ENCODE data around the gene TRA2A. TPM values are rescaled to one million over a fixed set of nuclear protein-coding genes. Genes with fewer than 3 reads are reported as not detected.

TRA2A gene
- total and polyA plus RNA-seq, 2 of the 13 experiments (the other 11 are each of a cell fraction or from before 2014, with no cell fraction given) = 39.1 to 41.6 TPM

GRCh38 chr7:23531794-23532489 is at the start of gene TRA2A (continued):
- TF ChIP-seq ZNF510 (CRISPR knock-in tag; IDR thresholded peaks at IDR 0.05; ENCODE audit: low read depth) (no peak), FOXM1 (CRISPR knock-in tag; IDR thresholded peaks at IDR 0.05) (no peak), PCBP2 (optimal IDR thresholded peaks at IDR 0.05; ENCODE audit: low read depth, low read length, poor library complexity, severe bottlenecking) (no peak), ZSCAN29 (CRISPR knock-in tag; conservative IDR thresholded peaks at IDR 0.05) (no peak), MTA1 (CRISPR knock-in tag; IDR thresholded peaks at IDR 0.05; ENCODE audit: borderline replicate concordance) (no peak), PAWR (CRISPR knock-in tag; IDR thresholded peaks at IDR 0.05; ENCODE audit: borderline replicate concordance) (no peak), MEF2D (CRISPR knock-in tag; IDR thresholded peaks at IDR 0.05) (peak; percentile 81; the same call in 1 of the 2 replicates), ZNF713 (CRISPR knock-in tag; IDR thresholded peaks at IDR 0.05) (no peak), KMT2A (CRISPR knock-in tag; IDR thresholded peaks at IDR 0.05) (peak; percentile 65; the same call in 1 of the 2 replicates), ZNF251 (CRISPR knock-in tag; IDR thresholded peaks at IDR 0.05) (no peak), MBNL3 (CRISPR knock-in tag; conservative IDR thresholded peaks at IDR 0.05) (no peak), ATF7-NPFF (CRISPR knock-in tag; IDR thresholded peaks at IDR 0.05; ENCODE audit: low read depth) (peak; percentile 63), SMAD3 (CRISPR knock-in tag; IDR thresholded peaks at IDR 0.05) (peak; percentile 85; the same call in 1 of the 2 replicates), FOXK1 (CRISPR knock-in tag; IDR thresholded peaks at IDR 0.05; ENCODE audit: borderline replicate concordance, low read depth) (peak; percentile 78), HNF4A (CRISPR knock-in tag; IDR thresholded peaks at IDR 0.05) (no peak), ZMAT3 (CRISPR knock-in tag; conservative IDR thresholded peaks at IDR 0.05) (peak; percentile 77)
- TF ChIP-seq, protein P1, sequence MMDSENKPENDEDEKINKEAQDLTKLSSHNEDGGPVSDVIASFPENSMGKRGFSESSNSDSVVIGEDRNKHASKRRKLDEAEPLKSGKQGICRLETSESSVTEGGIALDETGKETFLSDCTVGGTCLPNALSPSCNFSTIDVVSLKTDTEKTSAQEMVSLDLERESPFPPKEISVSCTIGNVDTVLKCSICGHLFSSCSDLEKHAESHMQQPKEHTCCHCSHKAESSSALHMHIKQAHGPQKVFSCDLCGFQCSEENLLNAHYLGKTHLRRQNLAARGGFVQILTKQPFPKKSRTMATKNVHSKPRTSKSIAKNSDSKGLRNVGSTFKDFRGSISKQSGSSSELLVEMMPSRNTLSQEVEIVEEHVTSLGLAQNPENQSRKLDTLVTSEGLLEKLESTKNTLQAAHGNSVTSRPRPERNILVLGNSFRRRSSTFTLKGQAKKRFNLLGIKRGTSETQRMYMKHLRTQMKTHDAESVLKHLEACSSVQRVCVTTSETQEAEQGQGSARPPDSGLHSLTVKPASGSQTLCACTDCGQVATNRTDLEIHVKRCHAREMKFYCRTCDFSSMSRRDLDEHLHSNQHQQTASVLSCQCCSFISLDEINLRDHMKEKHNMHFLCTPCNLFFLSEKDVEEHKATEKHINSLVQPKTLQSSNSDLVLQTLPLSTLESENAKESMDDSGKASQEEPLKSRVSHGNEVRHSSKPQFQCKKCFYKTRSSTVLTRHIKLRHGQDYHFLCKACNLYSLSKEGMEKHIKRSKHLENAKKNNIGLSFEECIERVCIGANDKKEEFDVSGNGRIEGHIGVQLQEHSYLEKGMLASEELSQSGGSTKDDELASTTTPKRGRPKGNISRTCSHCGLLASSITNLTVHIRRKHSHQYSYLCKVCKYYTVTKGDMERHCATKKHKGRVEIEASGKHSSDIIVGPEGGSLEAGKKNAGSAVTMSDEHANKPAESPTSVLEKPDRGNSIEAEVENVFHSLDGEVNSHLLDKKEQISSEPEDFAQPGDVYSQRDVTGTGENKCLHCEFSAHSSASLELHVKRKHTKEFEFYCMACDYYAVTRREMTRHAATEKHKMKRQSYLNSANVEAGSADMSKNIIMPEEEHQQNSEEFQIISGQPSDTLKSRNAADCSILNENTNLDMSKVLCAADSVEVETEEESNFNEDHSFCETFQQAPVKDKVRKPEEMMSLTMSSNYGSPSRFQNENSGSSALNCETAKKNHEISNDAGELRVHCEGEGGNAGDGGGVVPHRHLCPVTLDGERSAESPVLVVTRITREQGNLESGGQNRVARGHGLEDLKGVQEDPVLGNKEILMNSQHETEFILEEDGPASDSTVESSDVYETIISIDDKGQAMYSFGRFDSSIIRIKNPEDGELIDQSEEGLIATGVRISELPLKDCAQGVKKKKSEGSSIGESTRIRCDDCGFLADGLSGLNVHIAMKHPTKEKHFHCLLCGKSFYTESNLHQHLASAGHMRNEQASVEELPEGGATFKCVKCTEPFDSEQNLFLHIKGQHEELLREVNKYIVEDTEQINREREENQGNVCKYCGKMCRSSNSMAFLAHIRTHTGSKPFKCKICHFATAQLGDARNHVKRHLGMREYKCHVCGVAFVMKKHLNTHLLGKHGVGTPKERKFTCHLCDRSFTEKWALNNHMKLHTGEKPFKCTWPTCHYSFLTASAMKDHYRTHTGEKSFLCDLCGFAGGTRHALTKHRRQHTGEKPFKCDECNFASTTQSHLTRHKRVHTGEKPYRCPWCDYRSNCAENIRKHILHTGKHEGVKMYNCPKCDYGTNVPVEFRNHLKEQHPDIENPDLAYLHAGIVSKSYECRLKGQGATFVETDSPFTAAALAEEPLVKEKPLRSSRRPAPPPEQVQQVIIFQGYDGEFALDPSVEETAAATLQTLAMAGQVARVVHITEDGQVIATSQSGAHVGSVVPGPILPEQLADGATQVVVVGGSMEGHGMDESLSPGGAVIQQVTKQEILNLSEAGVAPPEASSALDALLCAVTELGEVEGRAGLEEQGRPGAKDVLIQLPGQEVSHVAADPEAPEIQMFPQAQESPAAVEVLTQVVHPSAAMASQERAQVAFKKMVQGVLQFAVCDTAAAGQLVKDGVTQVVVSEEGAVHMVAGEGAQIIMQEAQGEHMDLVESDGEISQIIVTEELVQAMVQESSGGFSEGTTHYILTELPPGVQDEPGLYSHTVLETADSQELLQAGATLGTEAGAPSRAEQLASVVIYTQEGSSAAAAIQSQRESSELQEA (CRISPR knock-in tag; IDR thresholded peaks at IDR 0.05; ENCODE audit: not compliant biosample characterization) = peak; percentile 8
- TF ChIP-seq, protein P2, sequence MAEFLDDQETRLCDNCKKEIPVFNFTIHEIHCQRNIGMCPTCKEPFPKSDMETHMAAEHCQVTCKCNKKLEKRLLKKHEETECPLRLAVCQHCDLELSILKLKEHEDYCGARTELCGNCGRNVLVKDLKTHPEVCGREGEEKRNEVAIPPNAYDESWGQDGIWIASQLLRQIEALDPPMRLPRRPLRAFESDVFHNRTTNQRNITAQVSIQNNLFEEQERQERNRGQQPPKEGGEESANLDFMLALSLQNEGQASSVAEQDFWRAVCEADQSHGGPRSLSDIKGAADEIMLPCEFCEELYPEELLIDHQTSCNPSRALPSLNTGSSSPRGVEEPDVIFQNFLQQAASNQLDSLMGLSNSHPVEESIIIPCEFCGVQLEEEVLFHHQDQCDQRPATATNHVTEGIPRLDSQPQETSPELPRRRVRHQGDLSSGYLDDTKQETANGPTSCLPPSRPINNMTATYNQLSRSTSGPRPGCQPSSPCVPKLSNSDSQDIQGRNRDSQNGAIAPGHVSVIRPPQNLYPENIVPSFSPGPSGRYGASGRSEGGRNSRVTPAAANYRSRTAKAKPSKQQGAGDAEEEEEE (CRISPR knock-in tag; IDR thresholded peaks at IDR 0.05; ENCODE audit: borderline replicate concordance) = no peak

All from HepG2 (cell line).